GM18508 (cell line): ENCODE results near the gene ARFGEF3.

ENCODE experiments used
- ATAC-seq: cut with Tn5 transposase; IDR thresholded peaks from one replicate; pipeline ENCODE4 v1.9.1; 2021; ENCODE audit warnings: moderate number of reproducible peaks; ENCODE audit not compliant: insufficient read depth, unreplicated experiment

ARFGEF3 gene

GRCh38 chr6:138292482-138292881 lies 130.7 kb downstream of the ARFGEF3 start:
- no peak for ATAC-seq

DNA sequence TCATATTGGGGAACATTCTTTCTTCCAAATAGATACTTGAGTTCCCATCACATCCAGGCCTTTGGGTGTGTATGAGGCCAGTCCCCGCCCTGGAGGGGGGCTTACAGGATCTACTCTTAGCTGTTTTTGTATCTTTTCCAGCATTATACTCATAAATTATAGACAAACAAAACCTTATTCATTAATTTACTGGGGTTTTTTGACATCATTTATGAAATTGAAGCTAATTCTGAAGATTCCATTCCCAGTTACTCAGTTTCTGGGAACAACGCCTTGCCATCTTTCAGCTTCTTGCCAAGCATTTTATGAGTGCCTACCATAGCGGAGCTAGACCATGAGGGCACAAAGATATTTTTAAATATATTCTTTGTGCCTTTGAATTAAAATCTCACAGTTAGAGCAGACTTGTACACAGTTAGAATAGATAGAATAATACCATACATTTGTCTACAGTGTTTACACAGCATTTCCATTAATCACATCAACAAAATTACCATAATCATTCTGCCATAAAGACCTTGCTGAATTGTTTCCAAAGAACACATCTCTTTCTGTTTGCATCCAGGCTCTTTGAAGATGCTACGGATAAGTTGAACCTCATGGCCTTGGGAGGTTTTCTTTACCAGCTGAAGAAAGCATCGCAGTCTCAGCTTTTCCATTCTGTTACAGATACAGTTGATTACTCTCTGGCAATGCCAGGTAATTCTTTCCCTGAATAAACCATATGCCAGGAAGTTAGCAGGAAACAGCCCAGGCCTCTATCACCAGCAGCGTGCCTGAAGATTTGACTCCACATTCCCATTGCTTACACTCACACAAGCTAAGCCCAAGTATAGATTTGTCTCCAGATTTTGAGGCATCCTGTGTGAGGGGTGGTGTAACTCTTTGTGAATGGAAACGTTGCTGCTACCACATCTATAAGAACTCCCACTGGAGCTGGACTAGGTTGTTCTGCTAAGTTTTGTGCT lies 132.0 kb downstream of the ARFGEF3 start:
- ATAC-seq: no peak

DNA sequence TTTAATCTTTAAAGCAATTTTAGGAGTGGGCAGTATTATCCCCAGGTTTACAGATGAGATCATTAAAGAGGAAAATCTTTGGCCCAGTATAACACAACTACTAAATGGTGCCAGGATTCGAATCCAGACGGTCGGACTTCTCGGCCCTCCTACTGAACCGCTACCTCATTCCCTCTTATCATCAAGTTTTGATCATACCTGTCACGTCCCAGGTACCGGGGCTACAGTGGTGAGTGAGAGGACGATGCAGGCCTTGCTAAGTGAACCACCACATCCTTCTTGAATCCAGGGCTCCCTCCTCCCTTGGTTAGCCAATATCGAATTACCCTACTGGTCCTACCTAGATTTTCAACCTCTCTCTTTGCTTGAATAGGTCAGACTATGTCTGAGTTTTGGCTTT lies 134.6 kb downstream of the ARFGEF3 start:
- no peak for ATAC-seq

GRCh38 chr6:138296786-138297185 lies 135.0 kb downstream of the ARFGEF3 start:
- ATAC-seq: no peak

DNA sequence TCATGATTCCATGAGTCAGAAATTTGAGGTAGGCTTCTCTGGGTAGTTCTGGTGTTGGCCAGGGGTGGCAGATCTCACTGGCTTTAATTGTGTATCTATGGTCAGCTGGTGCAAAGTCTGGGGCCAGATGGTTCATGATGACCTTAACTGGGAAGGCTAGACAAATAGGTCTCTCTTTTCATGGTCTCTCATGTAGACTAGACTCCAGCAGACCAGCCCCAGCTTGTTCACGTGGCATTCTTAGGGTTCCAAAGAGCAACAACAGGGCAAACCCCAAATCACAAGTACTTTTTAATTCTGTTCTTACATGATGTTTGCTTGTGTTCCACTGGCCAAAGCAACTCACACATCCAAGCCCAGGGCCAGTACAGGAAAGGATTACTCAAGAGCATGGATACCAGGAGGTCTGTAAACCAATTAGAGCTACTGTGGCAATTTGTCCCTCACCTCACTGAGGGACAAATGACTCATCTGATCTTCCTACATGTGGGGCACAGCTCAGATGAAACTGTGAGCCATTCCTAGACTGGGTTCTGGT lies 136.1 kb downstream of the ARFGEF3 start:
- no peak for ATAC-seq

GRCh38 chr6:138300469-138300868 lies 138.7 kb downstream of the ARFGEF3 start:
- ATAC-seq: no peak

DNA sequence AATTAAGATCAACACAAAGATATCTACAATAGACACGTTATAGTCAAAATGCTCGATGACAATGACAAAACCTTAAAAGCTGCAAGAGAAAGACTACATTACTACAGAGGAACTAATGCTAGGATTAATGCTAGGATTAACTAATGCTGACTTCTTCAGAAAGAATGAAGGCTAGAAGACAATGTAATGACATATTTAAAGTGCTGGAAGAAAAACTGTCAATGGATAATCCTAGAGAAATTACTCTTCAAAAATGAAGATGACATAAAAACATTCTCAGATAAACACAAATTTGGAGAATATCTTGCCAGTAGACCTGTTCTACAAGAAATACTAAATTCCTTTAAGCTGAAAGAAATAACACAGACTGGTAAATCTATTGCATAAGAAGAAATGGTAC lies 140.8 kb downstream of the ARFGEF3 start:
- no peak for ATAC-seq

- no peak for ATAC-seq
Observed at GRCh38 chr6:138307352-138307751, 145.6 kb downstream of the ARFGEF3 start.

- ATAC-seq: no peak
Observed at GRCh38 chr6:138307816-138308730, 146.3 kb downstream of the ARFGEF3 start.

GRCh38 chr6:138308731-138309110 lies 147.0 kb downstream of the ARFGEF3 start:
- no peak for ATAC-seq

- no peak for ATAC-seq
Observed at GRCh38 chr6:138309695-138310094, 148.0 kb downstream of the ARFGEF3 start.

DNA sequence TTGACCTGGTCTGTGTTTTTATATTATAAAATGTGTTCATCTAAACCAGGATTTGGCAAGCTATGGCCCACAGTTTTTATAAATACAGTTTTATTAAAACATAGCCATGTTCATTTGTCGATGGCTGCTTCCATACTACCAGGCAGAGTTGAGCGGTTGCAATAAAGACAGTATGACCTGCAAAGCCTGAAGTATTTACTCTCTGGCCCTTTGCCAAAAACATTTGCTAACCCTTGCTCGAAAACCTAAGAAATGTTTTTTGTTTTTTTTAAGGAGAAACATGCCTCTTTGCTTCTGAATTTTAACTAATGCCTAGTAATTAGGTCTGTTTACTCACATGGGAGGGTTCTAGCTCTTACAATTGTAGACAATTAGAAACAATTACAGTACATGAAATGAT lies 148.6 kb downstream of the ARFGEF3 start:
- no peak for ATAC-seq

DNA sequence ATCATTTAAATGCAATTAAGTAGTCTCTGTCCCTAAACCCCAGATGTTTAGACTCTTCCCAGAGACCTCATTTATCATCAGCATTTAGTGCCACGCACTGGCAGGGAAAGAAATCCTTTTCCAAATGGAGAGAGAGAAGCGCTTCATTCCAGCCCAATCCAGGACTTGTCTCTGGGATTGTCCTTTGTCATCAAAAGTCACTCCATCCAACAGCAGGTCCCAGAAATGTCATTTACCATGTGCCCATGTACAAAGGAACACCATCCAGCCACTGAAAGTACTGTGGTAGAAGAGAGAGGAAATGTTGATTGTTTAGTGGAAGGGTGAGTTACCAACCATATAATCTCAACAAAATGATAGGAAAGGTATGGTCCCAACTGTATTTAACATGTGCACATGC lies 149.1 kb downstream of the ARFGEF3 start:
- ATAC-seq: no peak

- ATAC-seq: no peak
Observed at GRCh38 chr6:138311268-138311667, 149.5 kb downstream of the ARFGEF3 start.

DNA sequence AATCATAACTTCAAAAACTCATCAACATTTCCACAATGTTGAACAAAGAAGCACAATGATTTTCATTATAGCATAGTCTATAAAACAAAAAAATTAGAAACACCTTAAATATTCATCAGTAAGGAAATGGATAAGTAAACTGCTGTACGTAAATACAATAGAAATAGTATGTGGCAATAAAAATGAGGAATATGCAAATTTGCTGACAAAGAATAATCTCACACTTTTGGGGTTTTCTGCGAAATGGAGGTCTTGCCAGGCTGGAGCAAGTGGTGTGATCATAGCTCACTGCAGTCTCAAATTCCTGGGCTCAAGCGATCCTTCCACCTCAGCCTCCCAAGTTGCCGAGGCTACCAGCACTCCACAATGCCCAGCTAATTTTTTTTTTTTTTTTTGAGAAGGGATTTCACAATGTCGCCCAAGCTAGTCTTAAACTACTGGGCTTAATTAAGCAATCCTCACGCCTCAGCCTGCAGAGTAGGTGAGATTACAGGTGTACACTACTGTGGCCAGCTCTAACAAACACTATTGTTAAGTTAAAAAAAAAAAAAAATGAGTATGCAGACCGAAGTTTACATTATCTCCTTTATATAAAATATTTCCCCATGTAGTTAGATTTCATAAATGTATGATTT lies 157.1 kb downstream of the ARFGEF3 start:
- no peak for ATAC-seq

DNA sequence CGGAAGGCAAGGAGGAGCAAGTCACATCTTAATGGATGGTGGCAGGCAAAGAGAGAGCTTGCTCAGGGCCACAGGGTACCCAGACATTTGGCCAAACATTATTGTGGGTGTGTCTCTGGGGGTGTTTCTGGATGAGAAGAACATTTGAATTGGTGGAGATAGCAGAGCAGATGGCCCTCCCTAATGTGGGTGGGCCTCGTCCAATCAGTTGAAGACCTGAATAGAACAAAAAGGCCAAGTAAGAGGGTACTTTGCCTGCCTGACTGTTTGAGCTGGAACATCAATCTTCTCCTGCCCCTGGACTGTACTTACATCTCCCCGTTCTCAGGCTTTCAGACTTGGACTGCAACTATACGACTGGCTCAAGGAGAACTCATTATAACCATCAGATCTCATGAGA lies 160.2 kb downstream of the ARFGEF3 start:
- no peak for ATAC-seq

DNA sequence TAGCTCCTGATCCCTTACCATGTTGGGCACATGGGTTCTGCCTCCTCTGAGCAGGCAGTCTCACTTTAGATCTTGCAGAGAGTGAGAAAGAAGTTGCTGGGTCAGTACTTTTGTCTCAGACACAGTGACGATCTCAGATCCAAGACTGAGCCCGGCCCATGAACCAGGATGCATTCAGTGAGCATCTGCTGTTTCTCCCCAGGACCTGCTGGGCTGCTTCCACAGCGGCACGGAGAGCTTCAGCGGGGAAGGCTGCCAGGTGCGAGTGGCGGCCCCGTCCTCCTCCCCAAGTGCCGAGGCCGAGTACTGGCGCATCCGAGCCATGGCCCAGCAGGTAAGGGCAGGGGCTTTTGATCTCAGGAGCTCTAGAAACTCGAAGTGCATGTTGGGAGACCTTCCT lies 162.1 kb downstream of the ARFGEF3 start:
- no peak for ATAC-seq

DNA sequence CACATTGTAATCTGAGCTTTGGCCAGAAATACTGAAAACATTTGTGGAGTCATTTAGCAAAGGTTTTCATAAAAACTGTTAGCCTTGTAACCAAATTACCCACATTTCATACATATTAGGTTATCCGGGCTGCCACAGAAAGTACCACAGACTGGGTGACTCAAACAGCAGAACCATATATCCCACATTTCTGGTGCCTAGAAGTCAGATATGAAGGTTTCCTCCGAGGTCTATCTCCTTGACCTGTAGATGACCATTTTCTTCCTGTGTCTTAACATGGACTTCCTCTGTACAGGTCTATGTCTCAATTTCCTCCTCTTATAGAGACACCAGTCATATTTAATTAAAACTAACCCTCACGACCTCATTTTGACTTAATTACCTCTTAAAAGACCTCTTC lies 166.5 kb downstream of the ARFGEF3 start:
- no peak for ATAC-seq

DNA sequence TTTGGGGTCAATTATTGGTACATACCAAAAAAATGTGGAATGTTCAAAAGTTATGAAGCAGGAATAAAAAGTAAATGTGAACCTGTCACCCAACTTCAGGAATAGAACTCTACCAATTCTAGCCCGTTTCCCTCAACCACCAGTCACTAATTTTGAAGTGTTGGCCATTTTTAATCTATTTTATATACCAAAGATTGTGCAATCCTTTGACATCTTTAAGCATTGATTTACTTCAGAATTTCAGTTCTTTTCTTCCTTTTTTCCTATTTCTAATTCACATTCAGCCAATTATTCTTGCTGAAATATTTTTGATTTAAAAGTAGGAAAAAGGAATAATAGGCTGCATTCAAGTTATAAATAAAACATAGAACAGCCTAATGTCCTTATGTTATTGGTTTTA lies 169.0 kb downstream of the ARFGEF3 start:
- no peak for ATAC-seq

DNA sequence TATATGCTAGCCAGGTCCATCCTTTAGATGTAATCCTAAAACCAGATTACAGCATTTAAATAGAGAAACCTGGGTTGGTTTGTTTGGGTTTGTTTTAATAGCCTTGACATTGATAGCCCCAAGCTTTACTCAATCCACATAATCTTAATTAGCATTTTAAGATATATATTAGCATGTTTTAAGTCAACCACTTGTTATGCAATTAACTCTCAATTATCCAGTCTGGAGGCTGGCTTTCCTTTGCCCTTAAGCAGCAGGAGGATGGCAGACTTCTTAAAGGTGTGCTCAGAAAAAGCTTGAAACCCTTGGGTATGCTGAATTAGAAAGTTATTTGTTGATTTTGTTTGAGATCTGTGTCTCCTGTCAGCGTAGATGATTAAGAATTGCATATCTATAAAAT lies 169.7 kb downstream of the ARFGEF3 start:
- ATAC-seq: no peak
